ENCODE results near the gene ATP2B2.

- TF ChIP-seq POLR2A (IDR thresholded peaks at IDR 0.05) (no peak), CTCF (IDR thresholded peaks at IDR 0.05) (no peak)
Measured at GRCh38 chr3:10494180-10494579, 11.2 kb downstream of the ATP2B2 start.

Data from tibial nerve (tissue), 3 donors.